Fibroblast of the aortic adventitia (primary cell): Measurements from ENCODE around the gene PCBP3. TPM values are rescaled to one million over a fixed set of nuclear protein-coding genes. Genes with fewer than 3 reads are reported as not detected.
"Not testable (repeated sequence)": the region's sequence is repeated elsewhere in the genome, so short reads cannot be mapped to it uniquely, and the experiment has no call there.

Experiments used
- DNase-seq: peaks from one replicate; pipeline ENCODE4 v3.0.0-alpha.2; 2010; ENCODE audit warnings: low read depth
- H3K4me3 ChIP-seq: 2 replicates; pipeline ENCODE4 v1.5.1; 2011; ENCODE audit warnings: low read depth, mild to moderate bottlenecking, control low read depth, low read length, moderate library complexity
- CTCF ChIP-seq: IDR thresholded peaks from 2 replicates; pipeline ENCODE4 v1.5.1; 2011; ENCODE audit warnings: mild to moderate bottlenecking, low read length, control low read depth, inconsistent platforms; ENCODE audit not compliant: insufficient read depth
- total RNA-seq: library from RNA; depleted of rRNA; stranded (reverse); fragments of >200 nt; gene quantifications from 2 replicates; pipeline ENCODE4 v1.2.3, GENCODE V29; 2012; ENCODE audit warnings: low replicate concordance

The PCBP3 gene
- total RNA-seq, 1 donor: 1.2 TPM

DNA sequence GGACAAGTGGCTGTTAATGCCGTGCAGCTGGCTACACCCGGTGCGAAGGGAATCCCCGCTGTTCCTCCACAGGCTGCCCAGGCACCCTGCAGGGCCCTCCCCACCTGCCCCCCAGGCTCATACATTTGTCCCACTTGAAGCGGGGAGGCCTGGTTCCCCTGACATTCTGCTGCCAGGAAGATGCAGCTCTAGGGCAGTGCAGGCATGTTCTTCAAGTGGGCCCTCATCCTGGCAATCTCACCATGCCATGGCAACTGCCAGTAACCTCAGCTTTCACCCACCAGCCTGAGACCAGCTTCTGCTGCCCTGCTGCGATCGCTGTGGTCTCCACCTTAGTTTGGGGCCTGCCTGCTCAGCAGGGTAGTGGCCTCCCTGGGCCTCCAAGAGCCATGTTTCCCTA lies 186.1 kb downstream of the PCBP3 start:
- no peak for DNase-seq
- TF ChIP-seq CTCF: no peak
- H3K4me3 ChIP-seq: no peak overlapping the region

DNA sequence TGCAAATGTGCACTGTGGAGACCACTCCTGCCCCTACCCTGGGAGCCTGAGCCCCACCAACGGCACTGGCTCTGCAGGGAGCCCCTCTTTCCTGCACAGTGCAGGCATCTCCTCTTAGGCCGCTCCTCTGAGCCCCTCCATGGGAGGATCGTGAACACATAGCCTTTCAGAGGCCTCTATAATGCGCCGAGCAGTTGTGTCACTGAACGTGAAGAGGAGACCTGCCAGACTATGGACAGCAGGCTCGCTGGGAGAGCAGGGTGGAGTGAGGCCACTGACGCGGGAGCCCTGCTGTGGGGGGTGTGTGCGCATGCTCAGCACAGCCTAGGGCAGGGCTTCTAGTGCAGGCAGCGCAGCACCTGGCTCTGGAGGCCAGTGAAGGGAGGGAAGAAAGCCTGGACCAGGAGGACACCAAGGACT lies 186.7 kb downstream of the PCBP3 start:
- DNase-seq: no peak
- TF ChIP-seq CTCF: no peak
- no peak overlapping the region for H3K4me3 ChIP-seq

GRCh38 chr21:45830720-45831366 lies 187.3 kb downstream of the PCBP3 start:
- no peak for DNase-seq
- TF ChIP-seq CTCF: no peak
- no peak overlapping the region for H3K4me3 ChIP-seq

- peak; percentile 37 for DNase-seq
- H3K4me3 ChIP-seq: no peak overlapping the region
- TF ChIP-seq CTCF: no peak
Observed at GRCh38 chr21:45831991-45832740, 188.6 kb downstream of the PCBP3 start.

- not testable (repeated sequence) for DNase-seq, H3K4me3 ChIP-seq
Observed at GRCh38 chr21:45832741-45833235, 189.3 kb downstream of the PCBP3 start.

- no peak overlapping the region for H3K4me3 ChIP-seq
- no peak for DNase-seq
- no peak for TF ChIP-seq CTCF
Observed at GRCh38 chr21:45833414-45833813, 189.9 kb downstream of the PCBP3 start.

GRCh38 chr21:45834026-45834715 lies 190.6 kb downstream of the PCBP3 start:
- no peak for DNase-seq
- no peak overlapping the region for H3K4me3 ChIP-seq
- no peak for TF ChIP-seq CTCF
